Keratinocyte (primary cell): Measurements from ENCODE around the gene ADARB2. TPM values are rescaled to one million over a fixed set of nuclear protein-coding genes. Genes with fewer than 3 reads are reported as not detected.

Experiments used
- DNase-seq: peaks from one replicate; pipeline ENCODE4 v3.0.0-alpha.2; 2011; ENCODE audit warnings: low read depth, missing footprints, low spot score
- FAIRE-seq: peaks from 2 replicates; lab custom pipeline; 2011; peaks lifted over from hg19 to GRCh38; lab: Jason Lieb, UNC
- H2AFZ ChIP-seq: 2 replicates; pipeline ENCODE4 v1.6.0; 2012; ENCODE audit warnings: low read length, control low read depth, inconsistent platforms; ENCODE audit not compliant: control insufficient read depth
- H3K27ac ChIP-seq: 2 replicates; pipeline ENCODE4 v1.5.1; 2011; ENCODE audit warnings: low read length; ENCODE audit not compliant: control insufficient read depth, insufficient read depth
- H3K27me3 ChIP-seq: 3 replicates; pipeline ENCODE4 v1.6.0; 2011; ENCODE audit warnings: low read length; ENCODE audit not compliant: control insufficient read depth, insufficient read depth; ENCODE audit errors: extremely low read depth
- H3K36me3 ChIP-seq, 2 experiments: 2 replicates in 1 of 2; 3 replicates in 1 of 2; pipeline ENCODE4 v1.5.1; 2011; ENCODE audit warnings: low read length in 2 of 2, mild to moderate bottlenecking in 1 of 2; ENCODE audit not compliant: control insufficient read depth in 2 of 2, insufficient read depth in 2 of 2; ENCODE audit errors: extremely low read depth in 1 of 2
- H3K4me1 ChIP-seq: 3 replicates; pipeline ENCODE4 v1.5.1; 2011; ENCODE audit warnings: low read length; ENCODE audit not compliant: control insufficient read depth, insufficient read depth; ENCODE audit errors: extremely low read depth
- H3K4me2 ChIP-seq: 3 replicates; pipeline ENCODE4 v1.6.0; 2011; ENCODE audit warnings: low read depth, low read length; ENCODE audit not compliant: control insufficient read depth, insufficient read depth; ENCODE audit errors: extremely low read depth
- H3K4me3 ChIP-seq, 3 experiments: fragments of 200-600 bp in 1 of 3; sonication (generic) in 1 of 3; 2 replicates in 2 of 3; 3 replicates in 1 of 3; pipeline ENCODE4 v1.5.1; 2011 to 2016; ENCODE audit warnings: low read length in 3 of 3, mild to moderate bottlenecking in 3 of 3, control low read depth in 2 of 3, inconsistent platforms in 1 of 3, low read depth in 1 of 3, mixed read lengths in 1 of 3, mixed run types in 1 of 3, moderate library complexity in 1 of 3; ENCODE audit not compliant: control insufficient read depth in 2 of 3, insufficient read depth in 2 of 3; ENCODE audit errors: extremely low read depth in 1 of 3
- H3K79me2 ChIP-seq: 2 replicates; pipeline ENCODE4 v1.6.0; 2012; ENCODE audit warnings: low read length; ENCODE audit not compliant: control insufficient read depth, insufficient read depth
- H3K9ac ChIP-seq: 3 replicates; pipeline ENCODE4 v1.6.0; 2011; ENCODE audit warnings: low read length; ENCODE audit not compliant: control insufficient read depth, insufficient read depth; ENCODE audit errors: extremely low read depth
- H3K9me1 ChIP-seq: 3 replicates; pipeline ENCODE4 v1.6.0; 2011; ENCODE audit warnings: low read length; ENCODE audit not compliant: control insufficient read depth, insufficient read depth; ENCODE audit errors: extremely low read depth
- H3K9me3 ChIP-seq: 2 replicates; pipeline ENCODE4 v1.5.1; 2012; ENCODE audit warnings: low read depth, low read length; ENCODE audit not compliant: control insufficient read depth
- H4K20me1 ChIP-seq: 3 replicates; pipeline ENCODE4 v1.6.0; 2011; ENCODE audit warnings: low read length; ENCODE audit not compliant: control insufficient read depth, insufficient read depth; ENCODE audit errors: extremely low read depth
- EZH2 ChIP-seq: IDR thresholded peaks from one replicate; pipeline ENCODE4 v1.6.1; 2012; ENCODE audit warnings: inconsistent platforms, mild to moderate bottlenecking, low read length, moderate library complexity
- dilution Hi-C: fragments of 300-500 bp; cut with MboI; formaldehyde crosslinking; loops from one replicate; pipeline ENCODE4 v1.7.0; 2020; ENCODE audit warnings: low sequenced_read_pairs; ENCODE audit not compliant: extremely low pct_ligation_motif_present
- polyA plus RNA-seq, 5 experiments: library from polyadenylated mRNA; depleted of rRNA in 3 of 5; stranded (reverse) in 3 of 5; stranded (forward) in 1 of 5; unstranded in 1 of 5; fragments of >200 nt; gene quantifications; 1 replicate in 1 of 5; 2 replicates in 3 of 5; 3 replicates in 1 of 5; pipeline versions ENCODE4 v1.2.1 to v1.2.3, GENCODE V29; 2011 to 2012; ENCODE audit warnings: missing spikeins in 2 of 5, low read depth in 1 of 5, low replicate concordance in 1 of 5
- TF ChIP-seq, protein P1 (sequence below), 3 experiments: IDR thresholded peaks in 1 of 3; conservative IDR thresholded peaks in 1 of 3; optimal IDR thresholded peaks in 1 of 3; 2 replicates in 2 of 3; 3 replicates in 1 of 3; pipeline versions ENCODE3 to v1.5.1; 2011; ENCODE audit warnings: low read length in 3 of 3, mild to moderate bottlenecking in 3 of 3, moderate library complexity in 2 of 3, control low read depth in 1 of 3, inconsistent platforms in 1 of 3; ENCODE audit not compliant: insufficient read depth in 2 of 3; ENCODE audit errors: extremely low read depth in 1 of 3

ADARB2 gene
- polyA plus RNA-seq, 1 donor (not counting 4 experiments of a cell fraction or from before 2014, with no cell fraction given), result not detected

DNA sequence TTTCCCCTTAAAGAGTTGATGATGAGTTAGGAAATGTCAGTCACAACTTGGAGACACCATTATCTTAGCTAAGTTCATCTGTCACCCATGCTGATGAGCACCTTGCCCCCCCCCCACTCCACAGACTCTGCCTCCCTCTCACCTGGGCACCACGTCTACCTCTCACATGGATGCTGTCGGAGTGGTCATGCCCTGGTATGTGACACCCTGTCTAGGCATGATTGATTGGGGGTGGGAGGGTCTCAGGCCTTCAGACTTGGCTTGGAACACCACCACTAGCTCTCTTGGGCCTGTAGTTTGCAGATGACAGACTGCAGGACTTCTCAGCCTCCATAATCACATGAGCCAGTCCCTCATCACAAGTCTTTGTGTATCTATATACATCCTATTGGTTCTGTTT lies 603.2 kb downstream of the ADARB2 start:
- no peak overlapping the region for H3K4me2 ChIP-seq
- dilution Hi-C loops, result no loop called here
- no peaks in the 10 kb centered on the region for H3K79me2 ChIP-seq
- H3K27me3 ChIP-seq, result no peaks in the 10 kb centered on the region
- H3K9me3 ChIP-seq, result no peaks in the 10 kb centered on the region
- no peak overlapping the region for H3K9ac ChIP-seq
- TF ChIP-seq EZH2, result no peak
- TF ChIP-seq, protein P1, sequence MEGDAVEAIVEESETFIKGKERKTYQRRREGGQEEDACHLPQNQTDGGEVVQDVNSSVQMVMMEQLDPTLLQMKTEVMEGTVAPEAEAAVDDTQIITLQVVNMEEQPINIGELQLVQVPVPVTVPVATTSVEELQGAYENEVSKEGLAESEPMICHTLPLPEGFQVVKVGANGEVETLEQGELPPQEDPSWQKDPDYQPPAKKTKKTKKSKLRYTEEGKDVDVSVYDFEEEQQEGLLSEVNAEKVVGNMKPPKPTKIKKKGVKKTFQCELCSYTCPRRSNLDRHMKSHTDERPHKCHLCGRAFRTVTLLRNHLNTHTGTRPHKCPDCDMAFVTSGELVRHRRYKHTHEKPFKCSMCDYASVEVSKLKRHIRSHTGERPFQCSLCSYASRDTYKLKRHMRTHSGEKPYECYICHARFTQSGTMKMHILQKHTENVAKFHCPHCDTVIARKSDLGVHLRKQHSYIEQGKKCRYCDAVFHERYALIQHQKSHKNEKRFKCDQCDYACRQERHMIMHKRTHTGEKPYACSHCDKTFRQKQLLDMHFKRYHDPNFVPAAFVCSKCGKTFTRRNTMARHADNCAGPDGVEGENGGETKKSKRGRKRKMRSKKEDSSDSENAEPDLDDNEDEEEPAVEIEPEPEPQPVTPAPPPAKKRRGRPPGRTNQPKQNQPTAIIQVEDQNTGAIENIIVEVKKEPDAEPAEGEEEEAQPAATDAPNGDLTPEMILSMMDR (optimal IDR thresholded peaks at IDR 0.05 in 1 of 3, IDR thresholded peaks at IDR 0.05 in 1 of 3, conservative IDR thresholded peaks at IDR 0.05 in 1 of 3; ENCODE audit: extremely low read depth in 1 of 3, insufficient read depth in 2 of 3, low read length in 3 of 3), result no peak
- no peaks in the 10 kb centered on the region for H4K20me1 ChIP-seq
- H3K36me3 ChIP-seq, result peaks cover 13 to 15% of the 10 kb centered on the region in 2 experiments
- H3K4me3 ChIP-seq, result no peak overlapping the region
- no peak overlapping the region for H3K27ac ChIP-seq
- no peaks in the 10 kb centered on the region for H3K9me1 ChIP-seq
- no peaks in the 10 kb centered on the region for H3K4me1 ChIP-seq
- FAIRE-seq, result no peak
- DNase-seq, result no peak
- H2AFZ ChIP-seq, result no peak overlapping the region

DNA sequence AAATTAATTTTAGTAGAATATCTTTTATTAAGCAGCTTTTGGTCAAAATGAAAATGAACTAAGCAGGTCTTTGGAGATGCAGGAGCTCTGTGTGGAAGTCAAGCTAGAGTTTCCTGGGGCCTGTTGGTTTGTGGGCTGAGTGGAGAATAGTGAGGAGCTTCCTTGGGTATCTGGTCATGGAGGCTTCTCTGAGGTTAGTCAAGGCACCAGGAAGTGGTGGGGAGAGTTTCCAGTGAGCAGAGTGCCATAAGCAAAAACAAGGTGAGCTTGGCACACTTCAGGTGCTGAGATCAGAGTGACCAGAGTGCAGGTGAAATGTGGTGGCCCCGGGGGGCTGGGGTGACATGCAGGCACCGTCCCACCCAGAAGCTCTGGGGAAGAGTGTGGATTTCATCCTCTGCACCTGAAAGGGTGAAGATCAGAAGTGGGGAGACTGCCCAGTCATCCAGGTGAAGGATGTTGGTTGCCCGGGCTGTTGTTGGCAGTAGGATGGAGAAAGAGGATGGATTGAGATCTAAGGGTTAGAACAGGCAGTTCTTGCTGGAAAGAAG lies 603.8 kb downstream of the ADARB2 start:
- no peak overlapping the region for H3K27ac ChIP-seq
- H2AFZ ChIP-seq, result no peak overlapping the region
- no peaks in the 10 kb centered on the region for H3K9me3 ChIP-seq
- no peaks in the 10 kb centered on the region for H3K4me1 ChIP-seq
- no peak for FAIRE-seq
- H3K4me3 ChIP-seq, result no peak overlapping the region
- dilution Hi-C loops, result no loop called here
- H3K9ac ChIP-seq, result no peak overlapping the region
- DNase-seq, result no peak
- H4K20me1 ChIP-seq, result no peaks in the 10 kb centered on the region
- H3K27me3 ChIP-seq, result no peaks in the 10 kb centered on the region
- H3K36me3 ChIP-seq, result peaks cover 17 to 19% of the 10 kb centered on the region in 2 experiments
- TF ChIP-seq EZH2, result no peak
- TF ChIP-seq, protein P1 (optimal IDR thresholded peaks at IDR 0.05 in 1 of 3, IDR thresholded peaks at IDR 0.05 in 1 of 3, conservative IDR thresholded peaks at IDR 0.05 in 1 of 3; ENCODE audit: extremely low read depth in 1 of 3, insufficient read depth in 2 of 3, low read length in 3 of 3), result no peak
- H3K79me2 ChIP-seq, result no peaks in the 10 kb centered on the region
- H3K4me2 ChIP-seq, result no peak overlapping the region
- H3K9me1 ChIP-seq, result no peaks in the 10 kb centered on the region
